GM10266 (cell line): ENCODE results near the gene SEC24D.
"Not testable (repeated sequence)": the region's sequence is repeated elsewhere in the genome, so short reads cannot be mapped to it uniquely, and the experiment has no call there.

Experiments
- DNase-seq: peaks from one replicate; pipeline ENCODE4 v3.0.0; 2012; ENCODE audit errors: extremely low spot score
- CTCF ChIP-seq: IDR thresholded peaks from 2 replicates; pipeline ENCODE4 v1.5.1; 2012; ENCODE audit warnings: mild to moderate bottlenecking, low read depth; ENCODE audit not compliant: control insufficient read depth, insufficient read depth; ENCODE audit errors: missing control alignments

SEC24D gene

GRCh38 chr4:118810991-118811764 is 24.7 kb downstream of the SEC24D start:
- no peak for DNase-seq
- no peak for TF ChIP-seq CTCF

- no peak for DNase-seq
- no peak for TF ChIP-seq CTCF
Measured at GRCh38 chr4:118807659-118808058, 28.3 kb downstream of the SEC24D start.

GRCh38 chr4:118803253-118803652 is 32.7 kb downstream of the SEC24D start:
- TF ChIP-seq CTCF = no peak
- no peak for DNase-seq

- no peak for DNase-seq
- no peak for TF ChIP-seq CTCF
Measured at GRCh38 chr4:118801895-118802575, 33.9 kb downstream of the SEC24D start.

GRCh38 chr4:118799231-118799942 is 36.5 kb downstream of the SEC24D start:
- DNase-seq = no peak

GRCh38 chr4:118798658-118799057 is 37.3 kb downstream of the SEC24D start:
- TF ChIP-seq CTCF = no peak
- DNase-seq = no peak

More at GRCh38 chr4:118799231-118799942, 36.5 kb downstream of the SEC24D start:
- TF ChIP-seq CTCF = no peak

- no peak for TF ChIP-seq CTCF
- DNase-seq = no peak
Measured at GRCh38 chr4:118797558-118798142, 38.3 kb downstream of the SEC24D start.

GRCh38 chr4:118791690-118792446 is 44.1 kb downstream of the SEC24D start:
- not testable (repeated sequence) for DNase-seq
